Forelimb muscle (tissue), 1 donor: ENCODE data around the gene CAPN12. TPM values are rescaled to one million over a fixed set of nuclear protein-coding genes. Genes with fewer than 3 reads are reported as not detected.

Experiments used
- DNase-seq: peaks from one replicate; pipeline ENCODE4 v3.0.0-alpha.2; 2013; ENCODE audit warnings: low read depth
- polyA plus RNA-seq: library from polyadenylated mRNA; unstranded; fragments of 120-200 nt; gene quantifications from one replicate; pipeline ENCODE4 v1.2.1, GENCODE V29; 2013; ENCODE audit not compliant: insufficient read length

The CAPN12 gene
- polyA plus RNA-seq, 1 donor, result 0.92 TPM

- no peak for DNase-seq
Measured at GRCh38 chr19:38710928-38711725, 33.1 kb downstream of the CAPN12 start.

GRCh38 chr19:38710416-38710702 lies 33.9 kb downstream of the CAPN12 start:
- DNase-seq, result no peak

- DNase-seq, result no peak
Measured at GRCh38 chr19:38709671-38710415, 34.4 kb downstream of the CAPN12 start.

- no peak for DNase-seq
Measured at GRCh38 chr19:38709119-38709518, 35.2 kb downstream of the CAPN12 start.

- no peak for DNase-seq
Measured at GRCh38 chr19:38708413-38709024, 35.8 kb downstream of the CAPN12 start.

- DNase-seq, result no peak
Measured at GRCh38 chr19:38707512-38708114, 36.7 kb downstream of the CAPN12 start.

GRCh38 chr19:38706792-38707511 lies 37.3 kb downstream of the CAPN12 start:
- DNase-seq, result no peak

- no peak for DNase-seq
Measured at GRCh38 chr19:38705197-38706019, 38.9 kb downstream of the CAPN12 start.

GRCh38 chr19:38704488-38705026 lies 39.7 kb downstream of the CAPN12 start:
- no peak for DNase-seq

GRCh38 chr19:38703509-38703908 lies 40.8 kb downstream of the CAPN12 start:
- DNase-seq, result no peak

GRCh38 chr19:38702278-38702677 lies 42.0 kb downstream of the CAPN12 start:
- no peak for DNase-seq

- no peak for DNase-seq
Measured at GRCh38 chr19:38701455-38702063, 42.7 kb downstream of the CAPN12 start.

GRCh38 chr19:38700902-38701454 lies 43.3 kb downstream of the CAPN12 start:
- no peak for DNase-seq

- no peak for DNase-seq
Measured at GRCh38 chr19:38700350-38700901, 43.8 kb downstream of the CAPN12 start.

GRCh38 chr19:38699647-38700349 lies 44.5 kb downstream of the CAPN12 start:
- DNase-seq, result no peak

GRCh38 chr19:38699027-38699346 lies 45.3 kb downstream of the CAPN12 start:
- no peak for DNase-seq

- no peak for DNase-seq
Measured at GRCh38 chr19:38698225-38699026, 45.8 kb downstream of the CAPN12 start.

GRCh38 chr19:38697641-38698071 lies 46.6 kb downstream of the CAPN12 start:
- DNase-seq, result no peak
